Measurements from ENCODE around the gene ALKBH5. TPM values are rescaled to one million over a fixed set of nuclear protein-coding genes. Genes with fewer than 3 reads are reported as not detected.
A peak's percentile ranks its signal among the peaks of the same experiment; 100 is the strongest.

The ALKBH5 gene
- total and polyA plus RNA-seq, 2 experiments from 2014 or later, result 32.2 to 117 TPM

DNA sequence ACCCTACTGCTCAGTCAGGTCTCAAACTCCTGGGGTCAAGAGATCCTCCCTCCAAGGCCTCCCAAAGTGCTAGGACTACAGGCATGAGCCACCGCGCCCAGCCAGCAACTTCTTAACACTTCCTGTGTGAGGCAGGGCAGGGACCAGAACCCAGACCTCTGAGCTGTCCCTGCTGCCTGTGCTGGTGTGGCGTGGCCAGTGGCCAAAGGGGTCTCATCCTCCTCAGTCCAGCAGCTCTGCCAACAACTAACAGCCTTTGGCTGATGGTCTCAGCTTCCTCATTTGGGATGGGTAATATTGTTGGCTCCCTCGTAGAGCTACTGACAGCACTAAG lies 40.4 kb downstream of the ALKBH5 start (continued):
- TF ChIP-seq, protein P1, sequence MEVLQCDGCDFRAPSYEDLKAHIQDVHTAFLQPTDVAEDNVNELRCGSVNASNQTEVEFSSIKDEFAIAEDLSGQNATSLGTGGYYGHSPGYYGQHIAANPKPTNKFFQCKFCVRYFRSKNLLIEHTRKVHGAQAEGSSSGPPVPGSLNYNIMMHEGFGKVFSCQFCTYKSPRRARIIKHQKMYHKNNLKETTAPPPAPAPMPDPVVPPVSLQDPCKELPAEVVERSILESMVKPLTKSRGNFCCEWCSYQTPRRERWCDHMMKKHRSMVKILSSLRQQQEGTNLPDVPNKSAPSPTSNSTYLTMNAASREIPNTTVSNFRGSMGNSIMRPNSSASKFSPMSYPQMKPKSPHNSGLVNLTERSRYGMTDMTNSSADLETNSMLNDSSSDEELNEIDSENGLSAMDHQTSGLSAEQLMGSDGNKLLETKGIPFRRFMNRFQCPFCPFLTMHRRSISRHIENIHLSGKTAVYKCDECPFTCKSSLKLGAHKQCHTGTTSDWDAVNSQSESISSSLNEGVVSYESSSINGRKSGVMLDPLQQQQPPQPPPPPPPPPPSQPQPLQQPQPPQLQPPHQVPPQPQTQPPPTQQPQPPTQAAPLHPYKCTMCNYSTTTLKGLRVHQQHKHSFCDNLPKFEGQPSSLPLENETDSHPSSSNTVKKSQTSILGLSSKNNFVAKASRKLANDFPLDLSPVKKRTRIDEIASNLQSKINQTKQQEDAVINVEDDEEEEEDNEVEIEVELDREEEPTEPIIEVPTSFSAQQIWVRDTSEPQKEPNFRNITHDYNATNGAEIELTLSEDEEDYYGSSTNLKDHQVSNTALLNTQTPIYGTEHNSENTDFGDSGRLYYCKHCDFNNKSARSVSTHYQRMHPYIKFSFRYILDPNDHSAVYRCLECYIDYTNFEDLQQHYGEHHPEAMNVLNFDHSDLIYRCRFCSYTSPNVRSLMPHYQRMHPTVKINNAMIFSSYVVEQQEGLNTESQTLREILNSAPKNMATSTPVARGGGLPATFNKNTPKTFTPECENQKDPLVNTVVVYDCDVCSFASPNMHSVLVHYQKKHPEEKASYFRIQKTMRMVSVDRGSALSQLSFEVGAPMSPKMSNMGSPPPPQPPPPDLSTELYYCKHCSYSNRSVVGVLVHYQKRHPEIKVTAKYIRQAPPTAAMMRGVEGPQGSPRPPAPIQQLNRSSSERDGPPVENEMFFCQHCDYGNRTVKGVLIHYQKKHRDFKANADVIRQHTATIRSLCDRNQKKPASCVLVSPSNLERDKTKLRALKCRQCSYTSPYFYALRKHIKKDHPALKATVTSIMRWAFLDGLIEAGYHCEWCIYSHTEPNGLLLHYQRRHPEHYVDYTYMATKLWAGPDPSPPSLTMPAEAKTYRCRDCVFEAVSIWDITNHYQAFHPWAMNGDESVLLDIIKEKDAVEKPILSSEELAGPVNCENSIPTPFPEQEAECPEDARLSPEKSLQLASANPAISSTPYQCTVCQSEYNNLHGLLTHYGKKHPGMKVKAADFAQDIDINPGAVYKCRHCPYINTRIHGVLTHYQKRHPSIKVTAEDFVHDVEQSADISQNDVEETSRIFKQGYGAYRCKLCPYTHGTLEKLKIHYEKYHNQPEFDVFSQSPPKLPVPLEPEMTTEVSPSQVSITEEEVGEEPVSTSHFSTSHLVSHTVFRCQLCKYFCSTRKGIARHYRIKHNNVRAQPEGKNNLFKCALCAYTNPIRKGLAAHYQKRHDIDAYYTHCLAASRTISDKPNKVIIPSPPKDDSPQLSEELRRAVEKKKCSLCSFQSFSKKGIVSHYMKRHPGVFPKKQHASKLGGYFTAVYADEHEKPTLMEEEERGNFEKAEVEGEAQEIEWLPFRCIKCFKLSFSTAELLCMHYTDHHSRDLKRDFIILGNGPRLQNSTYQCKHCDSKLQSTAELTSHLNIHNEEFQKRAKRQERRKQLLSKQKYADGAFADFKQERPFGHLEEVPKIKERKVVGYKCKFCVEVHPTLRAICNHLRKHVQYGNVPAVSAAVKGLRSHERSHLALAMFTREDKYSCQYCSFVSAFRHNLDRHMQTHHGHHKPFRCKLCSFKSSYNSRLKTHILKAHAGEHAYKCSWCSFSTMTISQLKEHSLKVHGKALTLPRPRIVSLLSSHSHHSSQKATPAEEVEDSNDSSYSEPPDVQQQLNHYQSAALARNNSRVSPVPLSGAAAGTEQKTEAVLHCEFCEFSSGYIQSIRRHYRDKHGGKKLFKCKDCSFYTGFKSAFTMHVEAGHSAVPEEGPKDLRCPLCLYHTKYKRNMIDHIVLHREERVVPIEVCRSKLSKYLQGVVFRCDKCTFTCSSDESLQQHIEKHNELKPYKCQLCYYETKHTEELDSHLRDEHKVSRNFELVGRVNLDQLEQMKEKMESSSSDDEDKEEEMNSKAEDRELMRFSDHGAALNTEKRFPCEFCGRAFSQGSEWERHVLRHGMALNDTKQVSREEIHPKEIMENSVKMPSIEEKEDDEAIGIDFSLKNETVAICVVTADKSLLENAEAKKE (CRISPR knock-in tag; IDR thresholded peaks at IDR 0.05), result no peak
- TF ChIP-seq, protein P2, sequence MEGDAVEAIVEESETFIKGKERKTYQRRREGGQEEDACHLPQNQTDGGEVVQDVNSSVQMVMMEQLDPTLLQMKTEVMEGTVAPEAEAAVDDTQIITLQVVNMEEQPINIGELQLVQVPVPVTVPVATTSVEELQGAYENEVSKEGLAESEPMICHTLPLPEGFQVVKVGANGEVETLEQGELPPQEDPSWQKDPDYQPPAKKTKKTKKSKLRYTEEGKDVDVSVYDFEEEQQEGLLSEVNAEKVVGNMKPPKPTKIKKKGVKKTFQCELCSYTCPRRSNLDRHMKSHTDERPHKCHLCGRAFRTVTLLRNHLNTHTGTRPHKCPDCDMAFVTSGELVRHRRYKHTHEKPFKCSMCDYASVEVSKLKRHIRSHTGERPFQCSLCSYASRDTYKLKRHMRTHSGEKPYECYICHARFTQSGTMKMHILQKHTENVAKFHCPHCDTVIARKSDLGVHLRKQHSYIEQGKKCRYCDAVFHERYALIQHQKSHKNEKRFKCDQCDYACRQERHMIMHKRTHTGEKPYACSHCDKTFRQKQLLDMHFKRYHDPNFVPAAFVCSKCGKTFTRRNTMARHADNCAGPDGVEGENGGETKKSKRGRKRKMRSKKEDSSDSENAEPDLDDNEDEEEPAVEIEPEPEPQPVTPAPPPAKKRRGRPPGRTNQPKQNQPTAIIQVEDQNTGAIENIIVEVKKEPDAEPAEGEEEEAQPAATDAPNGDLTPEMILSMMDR (conservative IDR thresholded peaks at IDR 0.05; ENCODE audit: low read depth in 2 of 2), result no peak

DNA sequence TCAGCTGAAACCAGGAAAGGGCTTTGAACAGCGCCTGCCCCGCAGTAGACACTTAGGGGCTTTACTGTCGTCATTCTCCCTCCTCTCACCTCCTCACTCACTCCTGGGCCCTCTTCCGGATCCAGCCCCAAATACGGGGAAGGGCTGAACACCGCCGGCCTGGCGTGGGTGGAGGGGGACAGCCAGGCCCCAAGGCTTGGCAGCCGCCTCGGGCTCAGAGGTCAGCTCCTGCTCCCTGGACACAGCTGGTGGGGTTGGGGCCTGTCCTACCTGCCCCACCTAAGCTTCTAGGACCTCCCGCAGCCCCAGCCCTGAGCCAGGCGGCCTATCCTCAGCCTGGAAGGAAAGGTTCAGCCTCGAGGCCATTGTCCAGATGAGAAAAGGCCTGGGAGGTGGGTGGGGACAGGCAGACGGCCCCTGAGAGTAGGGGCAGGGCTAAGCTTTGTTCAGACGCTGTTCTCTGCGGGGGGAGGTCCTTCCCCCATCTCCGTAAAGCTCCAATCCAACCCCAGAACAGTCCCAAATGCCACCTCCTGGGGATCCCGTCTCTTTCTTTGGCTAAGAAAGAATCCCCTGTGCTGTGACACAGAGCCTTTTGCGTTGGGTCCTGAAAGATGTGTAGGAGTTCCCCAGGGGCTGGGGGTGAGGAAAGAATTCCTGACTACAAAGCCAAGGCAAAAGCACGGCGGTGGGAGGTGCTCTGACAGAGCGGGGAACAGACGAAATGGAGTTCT lies 40.9 kb downstream of the ALKBH5 start:
- 0 out of 2 replicates have a peak, but pooled peaks cover 3% of the 10 kb centered on the region for H3F3A ChIP-seq (replicated peaks; ENCODE audit: low read depth)
- H4K20me1 ChIP-seq (replicated peaks; ENCODE audit: insufficient read depth), result peaks cover 2% of the 10 kb centered on the region
- H3K27me3 ChIP-seq (ENCODE audit: insufficient read depth), result no peaks in the 10 kb centered on the region
- H3K4me2 ChIP-seq, result peak overlapping the region; percentile 89
- H3K9me2 ChIP-seq (ENCODE audit: insufficient read depth), result no peaks in the 10 kb centered on the region
- Mint-ChIP-seq H3K4me1 (peaks cover 19% of the 10 kb centered on the region), H3K27me3 (ENCODE audit: insufficient read depth, low read depth, poor library complexity) (peaks cover 13% of the 10 kb centered on the region), H3K27ac (peak overlapping the region; percentile 100), H3K9me3 (no peaks in the 10 kb centered on the region), H3K4me3 (peak overlapping the region; percentile 87), H3K36me3 (ENCODE audit: low read depth) (no peaks in the 10 kb centered on the region; the same call in 2 of the 3 replicates)
- peak overlapping the region; percentile 67 for H2AFZ ChIP-seq
- H3K4me3 ChIP-seq, result peak overlapping the region; percentile 65
- H3K27ac ChIP-seq (ENCODE audit: low read depth), result peak overlapping the region; percentile 99
- peaks cover 37% of the 10 kb centered on the region for H3K79me2 ChIP-seq (replicated peaks; ENCODE audit: insufficient read depth)
- H3K36me3 ChIP-seq (ENCODE audit: insufficient read depth), result no peaks in the 10 kb centered on the region
- DNase-seq (ENCODE audit: low spot score) (peak; percentile 96), ATAC-seq (peak; percentile 80)
- H3K4me1 ChIP-seq (ENCODE audit: insufficient read depth), result peaks cover 16% of the 10 kb centered on the region
- TF ChIP-seq EZH2 (IDR thresholded peaks at IDR 0.05; ENCODE audit: low read depth, unreplicated experiment) (no peak), STAT1 (IDR thresholded peaks at IDR 0.05; ENCODE audit: unreplicated experiment) (no peak), EZH2phosphoT487 (IDR thresholded peaks at IDR 0.05; ENCODE audit: unreplicated experiment) (no peak), JUNB (IDR thresholded peaks at IDR 0.05; ENCODE audit: unreplicated experiment) (peak; percentile 32), CREB1 (CRISPR knock-in tag; IDR thresholded peaks at IDR 0.05; ENCODE audit: low read depth) (peak; percentile 73)
- TF ChIP-seq, protein P2 (conservative IDR thresholded peaks at IDR 0.05; ENCODE audit: low read depth in 2 of 2), result no peak
- TF ChIP-seq, protein P3, sequence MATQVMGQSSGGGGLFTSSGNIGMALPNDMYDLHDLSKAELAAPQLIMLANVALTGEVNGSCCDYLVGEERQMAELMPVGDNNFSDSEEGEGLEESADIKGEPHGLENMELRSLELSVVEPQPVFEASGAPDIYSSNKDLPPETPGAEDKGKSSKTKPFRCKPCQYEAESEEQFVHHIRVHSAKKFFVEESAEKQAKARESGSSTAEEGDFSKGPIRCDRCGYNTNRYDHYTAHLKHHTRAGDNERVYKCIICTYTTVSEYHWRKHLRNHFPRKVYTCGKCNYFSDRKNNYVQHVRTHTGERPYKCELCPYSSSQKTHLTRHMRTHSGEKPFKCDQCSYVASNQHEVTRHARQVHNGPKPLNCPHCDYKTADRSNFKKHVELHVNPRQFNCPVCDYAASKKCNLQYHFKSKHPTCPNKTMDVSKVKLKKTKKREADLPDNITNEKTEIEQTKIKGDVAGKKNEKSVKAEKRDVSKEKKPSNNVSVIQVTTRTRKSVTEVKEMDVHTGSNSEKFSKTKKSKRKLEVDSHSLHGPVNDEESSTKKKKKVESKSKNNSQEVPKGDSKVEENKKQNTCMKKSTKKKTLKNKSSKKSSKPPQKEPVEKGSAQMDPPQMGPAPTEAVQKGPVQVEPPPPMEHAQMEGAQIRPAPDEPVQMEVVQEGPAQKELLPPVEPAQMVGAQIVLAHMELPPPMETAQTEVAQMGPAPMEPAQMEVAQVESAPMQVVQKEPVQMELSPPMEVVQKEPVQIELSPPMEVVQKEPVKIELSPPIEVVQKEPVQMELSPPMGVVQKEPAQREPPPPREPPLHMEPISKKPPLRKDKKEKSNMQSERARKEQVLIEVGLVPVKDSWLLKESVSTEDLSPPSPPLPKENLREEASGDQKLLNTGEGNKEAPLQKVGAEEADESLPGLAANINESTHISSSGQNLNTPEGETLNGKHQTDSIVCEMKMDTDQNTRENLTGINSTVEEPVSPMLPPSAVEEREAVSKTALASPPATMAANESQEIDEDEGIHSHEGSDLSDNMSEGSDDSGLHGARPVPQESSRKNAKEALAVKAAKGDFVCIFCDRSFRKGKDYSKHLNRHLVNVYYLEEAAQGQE (IDR thresholded peaks at IDR 0.05; ENCODE audit: unreplicated experiment), result no peak

Data from GM23338 (cell line).